Measurements from ENCODE around the gene MPP3. TPM values are rescaled to one million over a fixed set of nuclear protein-coding genes. Genes with fewer than 3 reads are reported as not detected.

MPP3 gene
- total RNA-seq, 1 experiment from 2014 or later = 19.5 TPM

GRCh38 chr17:43857957-43858600, 25.1 kb upstream of the MPP3 start:
- BruUV-seq (replicated peaks) = no TSS peak
- Histone ChIP-seq H4K20me1 (ENCODE audit: insufficient read depth) (no peaks in the 10 kb centered on the region), H3K4me1 (ENCODE audit: control insufficient read depth in 1 of 2, insufficient read depth in 2 of 2, low read length in 2 of 2) (no peaks in the 10 kb centered on the region), H3K36me3 (ENCODE audit: control insufficient read depth in 1 of 2, insufficient read depth in 2 of 2, low read length in 2 of 2) (no peaks in the 10 kb centered on the region), H3K27ac (ENCODE audit: low read depth, low read length) (no peak overlapping the region), H3K9ac (ENCODE audit: low read length) (no peak overlapping the region), H3K27me3 (ENCODE audit: insufficient read depth, low read length) (no peaks in the 10 kb centered on the region), H3K9me2 (ENCODE audit: insufficient read depth) (no peaks in the 10 kb centered on the region), H3K4me2 (ENCODE audit: low read length) (no peak overlapping the region), H3K4me3 (replicated peaks in 1 of 2; ENCODE audit: low read depth in 1 of 2, low read length in 2 of 2) (no peak overlapping the region), H2AFZ (ENCODE audit: low read depth, low read length, poor library complexity, severe bottlenecking) (no peak overlapping the region), H3K9me3 (ENCODE audit: control insufficient read depth in 1 of 2, insufficient read depth in 1 of 2, low read depth in 1 of 2, low read length in 2 of 2) (no peaks in the 10 kb centered on the region), H3K79me2 (ENCODE audit: insufficient read depth, low read length) (no peaks in the 10 kb centered on the region)
- ATAC-seq = no peak
- CTCF ChIA-PET = interaction anchor here (1.1 kb wide), 1 partner anchor 12 kb away, joined by 5 read pairs; the partner anchor contains the start of gene CD300LG
- POLR2A ChIA-PET = no interaction called here
- intact Hi-C loops (cut with micrococcal nuclease) = no loop called here
- RAD21 ChIA-PET (ENCODE audit: low non-redundant PET in 1 of 2, low total read pairs in 2 of 2, uncharacterized antibody in 2 of 2, unreplicated experiment in 2 of 2) = no interaction called here
- TF ChIP-seq POLR2AphosphoS5 (IDR thresholded peaks at IDR 0.05; ENCODE audit: low read depth, low read length) = no peak
- TF ChIP-seq YY1 (IDR thresholded peaks at IDR 0.05; ENCODE audit: extremely low read depth, insufficient replicate concordance, low read depth, low read length) = no peak
- TF ChIP-seq, protein P1, sequence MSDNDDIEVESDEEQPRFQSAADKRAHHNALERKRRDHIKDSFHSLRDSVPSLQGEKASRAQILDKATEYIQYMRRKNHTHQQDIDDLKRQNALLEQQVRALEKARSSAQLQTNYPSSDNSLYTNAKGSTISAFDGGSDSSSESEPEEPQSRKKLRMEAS (IDR thresholded peaks at IDR 0.05) = no peak
- DNase-seq (ENCODE audit: low read depth, low spot score) = no peak

GRCh38 chr17:43857141-43857540, 24.2 kb upstream of the MPP3 start:
- Histone ChIP-seq H3K4me2 (ENCODE audit: low read length) (no peak overlapping the region), H3K4me3 (replicated peaks in 1 of 2; ENCODE audit: low read depth in 1 of 2, low read length in 2 of 2) (no peak overlapping the region), H3K9me2 (ENCODE audit: insufficient read depth) (no peaks in the 10 kb centered on the region), H3K79me2 (ENCODE audit: insufficient read depth, low read length) (no peaks in the 10 kb centered on the region), H3K9ac (ENCODE audit: low read length) (no peak overlapping the region), H2AFZ (ENCODE audit: low read depth, low read length, poor library complexity, severe bottlenecking) (no peak overlapping the region), H3K36me3 (ENCODE audit: control insufficient read depth in 1 of 2, insufficient read depth in 2 of 2, low read length in 2 of 2) (no peaks in the 10 kb centered on the region), H3K27ac (ENCODE audit: low read depth, low read length) (no peak overlapping the region), H4K20me1 (ENCODE audit: insufficient read depth) (no peaks in the 10 kb centered on the region), H3K4me1 (ENCODE audit: control insufficient read depth in 1 of 2, insufficient read depth in 2 of 2, low read length in 2 of 2) (no peaks in the 10 kb centered on the region), H3K9me3 (ENCODE audit: control insufficient read depth in 1 of 2, insufficient read depth in 1 of 2, low read depth in 1 of 2, low read length in 2 of 2) (no peaks in the 10 kb centered on the region), H3K27me3 (ENCODE audit: insufficient read depth, low read length) (no peaks in the 10 kb centered on the region)
- DNase-seq (ENCODE audit: low read depth, low spot score) (no peak), ATAC-seq (no peak)
- ChIA-PET POLR2A (no interaction called here), RAD21 (ENCODE audit: low non-redundant PET in 1 of 2, low total read pairs in 2 of 2, uncharacterized antibody in 2 of 2, unreplicated experiment in 2 of 2) (no interaction called here), CTCF (interaction anchor here (1.0 kb wide), 1 partner anchor 11 kb away, joined by 3 read pairs; no protein-coding TSS in a partner anchor)
- intact Hi-C loops (cut with micrococcal nuclease) = no loop called here
- no TSS peak for BruUV-seq (replicated peaks)
- TF ChIP-seq, protein P2, sequence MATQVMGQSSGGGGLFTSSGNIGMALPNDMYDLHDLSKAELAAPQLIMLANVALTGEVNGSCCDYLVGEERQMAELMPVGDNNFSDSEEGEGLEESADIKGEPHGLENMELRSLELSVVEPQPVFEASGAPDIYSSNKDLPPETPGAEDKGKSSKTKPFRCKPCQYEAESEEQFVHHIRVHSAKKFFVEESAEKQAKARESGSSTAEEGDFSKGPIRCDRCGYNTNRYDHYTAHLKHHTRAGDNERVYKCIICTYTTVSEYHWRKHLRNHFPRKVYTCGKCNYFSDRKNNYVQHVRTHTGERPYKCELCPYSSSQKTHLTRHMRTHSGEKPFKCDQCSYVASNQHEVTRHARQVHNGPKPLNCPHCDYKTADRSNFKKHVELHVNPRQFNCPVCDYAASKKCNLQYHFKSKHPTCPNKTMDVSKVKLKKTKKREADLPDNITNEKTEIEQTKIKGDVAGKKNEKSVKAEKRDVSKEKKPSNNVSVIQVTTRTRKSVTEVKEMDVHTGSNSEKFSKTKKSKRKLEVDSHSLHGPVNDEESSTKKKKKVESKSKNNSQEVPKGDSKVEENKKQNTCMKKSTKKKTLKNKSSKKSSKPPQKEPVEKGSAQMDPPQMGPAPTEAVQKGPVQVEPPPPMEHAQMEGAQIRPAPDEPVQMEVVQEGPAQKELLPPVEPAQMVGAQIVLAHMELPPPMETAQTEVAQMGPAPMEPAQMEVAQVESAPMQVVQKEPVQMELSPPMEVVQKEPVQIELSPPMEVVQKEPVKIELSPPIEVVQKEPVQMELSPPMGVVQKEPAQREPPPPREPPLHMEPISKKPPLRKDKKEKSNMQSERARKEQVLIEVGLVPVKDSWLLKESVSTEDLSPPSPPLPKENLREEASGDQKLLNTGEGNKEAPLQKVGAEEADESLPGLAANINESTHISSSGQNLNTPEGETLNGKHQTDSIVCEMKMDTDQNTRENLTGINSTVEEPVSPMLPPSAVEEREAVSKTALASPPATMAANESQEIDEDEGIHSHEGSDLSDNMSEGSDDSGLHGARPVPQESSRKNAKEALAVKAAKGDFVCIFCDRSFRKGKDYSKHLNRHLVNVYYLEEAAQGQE (IDR thresholded peaks at IDR 0.05; ENCODE audit: low read depth) = no peak
- TF ChIP-seq, protein P3, sequence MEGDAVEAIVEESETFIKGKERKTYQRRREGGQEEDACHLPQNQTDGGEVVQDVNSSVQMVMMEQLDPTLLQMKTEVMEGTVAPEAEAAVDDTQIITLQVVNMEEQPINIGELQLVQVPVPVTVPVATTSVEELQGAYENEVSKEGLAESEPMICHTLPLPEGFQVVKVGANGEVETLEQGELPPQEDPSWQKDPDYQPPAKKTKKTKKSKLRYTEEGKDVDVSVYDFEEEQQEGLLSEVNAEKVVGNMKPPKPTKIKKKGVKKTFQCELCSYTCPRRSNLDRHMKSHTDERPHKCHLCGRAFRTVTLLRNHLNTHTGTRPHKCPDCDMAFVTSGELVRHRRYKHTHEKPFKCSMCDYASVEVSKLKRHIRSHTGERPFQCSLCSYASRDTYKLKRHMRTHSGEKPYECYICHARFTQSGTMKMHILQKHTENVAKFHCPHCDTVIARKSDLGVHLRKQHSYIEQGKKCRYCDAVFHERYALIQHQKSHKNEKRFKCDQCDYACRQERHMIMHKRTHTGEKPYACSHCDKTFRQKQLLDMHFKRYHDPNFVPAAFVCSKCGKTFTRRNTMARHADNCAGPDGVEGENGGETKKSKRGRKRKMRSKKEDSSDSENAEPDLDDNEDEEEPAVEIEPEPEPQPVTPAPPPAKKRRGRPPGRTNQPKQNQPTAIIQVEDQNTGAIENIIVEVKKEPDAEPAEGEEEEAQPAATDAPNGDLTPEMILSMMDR (IDR thresholded peaks at IDR 0.05 in 2 of 3, conservative IDR thresholded peaks at IDR 0.05 in 1 of 3; ENCODE audit: borderline replicate concordance in 1 of 3, insufficient read depth in 1 of 3, low read depth in 2 of 3, low read length in 2 of 3) = no peak
- TF ChIP-seq, protein P4, sequence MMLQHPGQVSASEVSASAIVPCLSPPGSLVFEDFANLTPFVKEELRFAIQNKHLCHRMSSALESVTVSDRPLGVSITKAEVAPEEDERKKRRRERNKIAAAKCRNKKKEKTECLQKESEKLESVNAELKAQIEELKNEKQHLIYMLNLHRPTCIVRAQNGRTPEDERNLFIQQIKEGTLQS (IDR thresholded peaks at IDR 0.05) = no peak
- TF ChIP-seq POLR2AphosphoS5 (IDR thresholded peaks at IDR 0.05; ENCODE audit: low read depth, low read length) (no peak), CEBPB (IDR thresholded peaks at IDR 0.05; ENCODE audit: low read depth) (no peak), SP1 (IDR thresholded peaks at IDR 0.05; ENCODE audit: low read depth) (no peak), EZH2 (IDR thresholded peaks at IDR 0.05) (no peak)
- TF ChIP-seq, protein P5, sequence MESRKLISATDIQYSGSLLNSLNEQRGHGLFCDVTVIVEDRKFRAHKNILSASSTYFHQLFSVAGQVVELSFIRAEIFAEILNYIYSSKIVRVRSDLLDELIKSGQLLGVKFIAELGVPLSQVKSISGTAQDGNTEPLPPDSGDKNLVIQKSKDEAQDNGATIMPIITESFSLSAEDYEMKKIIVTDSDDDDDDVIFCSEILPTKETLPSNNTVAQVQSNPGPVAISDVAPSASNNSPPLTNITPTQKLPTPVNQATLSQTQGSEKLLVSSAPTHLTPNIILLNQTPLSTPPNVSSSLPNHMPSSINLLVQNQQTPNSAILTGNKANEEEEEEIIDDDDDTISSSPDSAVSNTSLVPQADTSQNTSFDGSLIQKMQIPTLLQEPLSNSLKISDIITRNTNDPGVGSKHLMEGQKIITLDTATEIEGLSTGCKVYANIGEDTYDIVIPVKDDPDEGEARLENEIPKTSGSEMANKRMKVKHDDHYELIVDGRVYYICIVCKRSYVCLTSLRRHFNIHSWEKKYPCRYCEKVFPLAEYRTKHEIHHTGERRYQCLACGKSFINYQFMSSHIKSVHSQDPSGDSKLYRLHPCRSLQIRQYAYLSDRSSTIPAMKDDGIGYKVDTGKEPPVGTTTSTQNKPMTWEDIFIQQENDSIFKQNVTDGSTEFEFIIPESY (IDR thresholded peaks at IDR 0.05; ENCODE audit: extremely low read depth, insufficient replicate concordance, low read length) = no peak
